ENCODE results near the gene GUSB. TPM values are rescaled to one million over a fixed set of nuclear protein-coding genes. Genes with fewer than 3 reads are reported as not detected.
A peak's percentile ranks its signal among the peaks of the same experiment; 100 is the strongest.
"Not testable (repeated sequence)": the region's sequence is repeated elsewhere in the genome, so short reads cannot be mapped to it uniquely, and the experiment has no call there.

Gene GUSB
- total and polyA plus RNA-seq, 12 donors: 19.2 to 65.4 (median 46.4) TPM

- 50 to 67% (median 59%) methylated on average over 5 of the region's 5 CpGs for WGBS, 4 donors
- H3K4me1 ChIP-seq (replicated peaks in 1 of 2): no peaks in the 10 kb centered on the region
Measured at GRCh38 chr7:66013938-66014337, 31.9 kb upstream of the GUSB start.

GRCh38 chr7:66007232-66007631 is 25.2 kb upstream of the GUSB start:
- no peak overlapping the region for H3K27ac ChIP-seq
- WGBS, 4 donors: 79 to 85% (median 81%) methylated on average over 6 of the region's 6 CpGs
- H3K36me3 ChIP-seq (replicated peaks in 1 of 2): no peaks in the 10 kb centered on the region
- no peak for DNase-seq
- H3K4me3 ChIP-seq: no peak overlapping the region
- no peaks in the 10 kb centered on the region for H3K4me1 ChIP-seq (replicated peaks in 1 of 2)
- TF ChIP-seq CTCF (IDR thresholded peaks at IDR 0.05) (no peak), POLR2A (IDR thresholded peaks at IDR 0.05) (no peak)
- intact Hi-C loops (cut with DNase I): no loop called here
- H3K9me3 ChIP-seq (replicated peaks in 1 of 3): no peaks in the 10 kb centered on the region
- H3K27me3 ChIP-seq: no peaks in the 10 kb centered on the region

More at GRCh38 chr7:66013938-66014337, 31.9 kb upstream of the GUSB start:
- peak in 4 of 6 experiments; percentile 26 to 60 (median 57) for TF ChIP-seq CTCF (IDR thresholded peaks at IDR 0.05)
- no peak for TF ChIP-seq POLR2A (IDR thresholded peaks at IDR 0.05)
- H3K27ac ChIP-seq: no peak overlapping the region
- H3K36me3 ChIP-seq (replicated peaks in 1 of 2): no peaks in the 10 kb centered on the region
- no peaks in the 10 kb centered on the region for H3K27me3 ChIP-seq
- intact Hi-C loops (cut with DNase I): no loop called here
- no peaks in the 10 kb centered on the region for H3K9me3 ChIP-seq (replicated peaks in 1 of 3)
- DNase-seq: peak; percentile 20 to 81 (median 55)
- H3K4me3 ChIP-seq: no peak overlapping the region

- 75 to 88% (median 85%) methylated on average over 8 of the region's 8 CpGs for WGBS, 4 donors
Measured at GRCh38 chr7:66005115-66005671, 23.2 kb upstream of the GUSB start.

GRCh38 chr7:66000823-66001417 is 18.9 kb upstream of the GUSB start:
- 59 to 89% (median 78%) methylated on average over 1 of the region's 5 CpGs for WGBS, 4 donors
- H3K4me1 ChIP-seq (replicated peaks in 1 of 2); H3K9me3 ChIP-seq (replicated peaks in 1 of 3); H3K27me3 ChIP-seq; DNase-seq; H3K36me3 ChIP-seq (replicated peaks in 1 of 2); intact Hi-C loops (cut with DNase I); H3K27ac ChIP-seq; H3K4me3 ChIP-seq: not testable (repeated sequence)

More at GRCh38 chr7:66005115-66005671, 23.2 kb upstream of the GUSB start:
- H3K4me1 ChIP-seq (replicated peaks in 1 of 2); H3K27ac ChIP-seq; H3K9me3 ChIP-seq (replicated peaks in 1 of 3); intact Hi-C loops (cut with DNase I); H3K4me3 ChIP-seq; H3K27me3 ChIP-seq; DNase-seq; H3K36me3 ChIP-seq (replicated peaks in 1 of 2): not testable (repeated sequence)

GRCh38 chr7:65994984-65995383 is 13.0 kb upstream of the GUSB start:
- H3K4me1 ChIP-seq (replicated peaks in 1 of 2); intact Hi-C loops (cut with DNase I); H3K27ac ChIP-seq; H3K36me3 ChIP-seq (replicated peaks in 1 of 2); DNase-seq; H3K27me3 ChIP-seq; H3K4me3 ChIP-seq; H3K9me3 ChIP-seq (replicated peaks in 1 of 3): not testable (repeated sequence)
- 0 to 100% (median 22%) methylated on average over 1 of the region's 1 CpG for WGBS, 4 donors

- intact Hi-C loops (cut with DNase I): no loop called here
Measured at GRCh38 chr7:65992526-65992925, 10.5 kb upstream of the GUSB start.

GRCh38 chr7:65991829-65992228 is 9.8 kb upstream of the GUSB start:
- H3K27ac ChIP-seq; H3K4me3 ChIP-seq; intact Hi-C loops (cut with DNase I); H3K36me3 ChIP-seq (replicated peaks in 1 of 2); H3K9me3 ChIP-seq (replicated peaks in 1 of 3); H3K4me1 ChIP-seq (replicated peaks in 1 of 2); H3K27me3 ChIP-seq: not testable (repeated sequence)
- 92 to 98% (median 95%) methylated on average over 5 of the region's 5 CpGs for WGBS, 4 donors
- DNase-seq: peak in 1 of 7 donors; percentile 27

More at GRCh38 chr7:65992526-65992925, 10.5 kb upstream of the GUSB start:
- Histone ChIP-seq H3K4me3 (no peak overlapping the region), H3K9me3 (replicated peaks in 1 of 3) (no peaks in the 10 kb centered on the region), H3K27me3 (no peaks in the 10 kb centered on the region), H3K27ac (no peak overlapping the region), H3K4me1 (replicated peaks in 1 of 2) (no peaks in the 10 kb centered on the region), H3K36me3 (replicated peaks in 1 of 2) (no peaks in the 10 kb centered on the region)
- DNase-seq: peak in 1 of 7 donors; percentile 14
- TF ChIP-seq CTCF (IDR thresholded peaks at IDR 0.05): no peak
- no peak for TF ChIP-seq POLR2A (IDR thresholded peaks at IDR 0.05)
- WGBS, 4 donors: 71 to 95% (median 94%) methylated on average over 4 of the region's 4 CpGs
